ENCODE measurements around the gene SLC5A10. TPM values are rescaled to one million over a fixed set of nuclear protein-coding genes. Genes with fewer than 3 reads are reported as not detected.

SLC5A10 gene
- polyA plus RNA-seq, 1 of the 3 experiments (the other 2 are of a cell fraction) = not detected

GRCh38 chr17:19003543-19004420, 51.8 kb downstream of the SLC5A10 start:
- CTCF ChIA-PET = interaction anchor here (2.0 kb wide), 1 partner anchor 43 kb away, joined by 7 read pairs; no protein-coding TSS in a partner anchor
- H3K79me2 ChIP-seq (ENCODE audit: insufficient read depth) = peaks cover 47% of the 10 kb centered on the region; the same call in 1 of the 2 replicates
- TF ChIP-seq SIN3A (IDR thresholded peaks at IDR 0.05; ENCODE audit: borderline replicate concordance, low read depth, low read length) (no peak), NFIC (IDR thresholded peaks at IDR 0.05; ENCODE audit: borderline replicate concordance) (no peak), RAD21 (IDR thresholded peaks at IDR 0.05; ENCODE audit: low read length) (no peak), EZH2phosphoT487 (IDR thresholded peaks at IDR 0.05; ENCODE audit: borderline replicate concordance, low read depth) (no peak), GABPA (IDR thresholded peaks at IDR 0.05; ENCODE audit: low read depth) (no peak), REST (IDR thresholded peaks at IDR 0.05; ENCODE audit: low read depth, low read length) (no peak)

DNA sequence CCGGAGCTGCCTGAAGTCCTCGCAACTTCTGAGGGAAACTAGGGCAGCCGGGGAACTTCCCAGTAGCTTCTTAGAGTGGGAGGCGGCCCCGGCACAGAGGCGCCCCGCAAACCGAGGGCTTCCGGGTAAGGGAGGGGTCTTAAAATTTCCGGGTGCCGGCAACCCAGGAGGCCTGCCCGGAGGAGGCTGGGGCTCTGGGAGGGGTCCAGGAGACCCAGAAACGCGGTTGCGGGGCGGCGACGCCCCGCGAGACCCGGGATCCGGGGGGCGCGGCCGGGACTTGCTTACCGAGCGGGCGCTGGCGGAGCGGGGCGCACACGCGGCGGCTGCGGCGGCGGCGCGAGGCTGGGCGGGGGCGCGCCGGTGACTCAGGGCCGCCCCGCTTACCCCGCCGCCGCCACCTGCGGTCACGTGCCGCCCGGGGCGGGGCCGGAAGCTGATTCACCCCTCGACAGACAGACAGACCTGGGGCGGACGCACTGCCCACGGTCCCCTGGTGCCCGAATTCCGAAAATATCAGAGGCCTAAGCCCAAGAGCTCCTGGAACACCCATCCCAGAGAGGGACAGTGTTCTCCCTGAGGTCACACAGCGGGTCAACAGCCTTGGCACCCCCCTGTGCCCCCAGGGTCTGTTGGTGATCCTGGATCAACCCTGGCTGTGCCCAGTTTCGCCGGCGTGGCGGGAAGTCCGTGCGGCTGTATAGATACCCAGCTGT, 52.6 kb downstream of the SLC5A10 start, which contains the start of gene FAM83G:
Gene FAM83G (minus strand): TSS at position 344 of the 716 bp plus-strand sequence. CDS start 723 bp downstream, outside the sequence.
- Histone ChIP-seq H3K4me1 (ENCODE audit: control insufficient read depth in 1 of 2, insufficient read depth in 2 of 2, low read depth in 1 of 2, low read length in 1 of 2) (peaks cover 8 to 14% of the 10 kb centered on the region in 2 experiments; a peak in 2 of 4 replicates), H3K4me2 (peak within 1 kb of the TSS; percentile 79), H3F3A (replicated peaks; ENCODE audit: insufficient read depth) (peaks cover 15% of the 10 kb centered on the region), H3K9ac (peak within 1 kb of the TSS; percentile 80), H3K36me3 (replicated peaks in 1 of 2; ENCODE audit: control insufficient read depth in 1 of 2, insufficient read depth in 2 of 2, low read length in 1 of 2) (peaks cover 0 to 4% of the 10 kb centered on the region in 2 experiments), H3K27me3 (ENCODE audit: insufficient read depth) (no peaks in the 10 kb centered on the region), H3K4me3 (ENCODE audit: low read depth in 2 of 2, low read length in 1 of 2) (peak within 1 kb of the TSS; percentile 58 to 68), H2AFZ (ENCODE audit: low read depth) (peak within 1 kb of the TSS; percentile 65), H3K79me2 (ENCODE audit: insufficient read depth) (peaks cover 41% of the 10 kb centered on the region; the same call in 1 of the 2 replicates), H3K9me2 (no peaks in the 10 kb centered on the region), H3K27ac (ENCODE audit: low read depth in 2 of 2, low read length in 1 of 2) (peak within 1 kb of the TSS in 1 of 2 experiments; percentile 38; a peak in 1 of 4 replicates), H3K9me3 (no peaks in the 10 kb centered on the region), H4K20me1 (ENCODE audit: insufficient read depth) (no peaks in the 10 kb centered on the region)
- DNase-seq = peak; percentile 86
- ChIA-PET CTCF (interaction anchor here (0.6 to 2.0 kb wide), 2 partner anchors 44 to 187 kb away, joined by 3 to 7 read pairs; no protein-coding TSS in a partner anchor), POLR2A (no interaction called here)
- 21% methylated on average over 23 of the region's 67 CpGs for WGBS (ENCODE audit: low lambda C conversion rate)
- TF ChIP-seq EZH2phosphoT487 (IDR thresholded peaks at IDR 0.05; ENCODE audit: borderline replicate concordance, low read depth) = no peak
- no peak for TF ChIP-seq FOXM1 (IDR thresholded peaks at IDR 0.05; ENCODE audit: low read depth)
- TF ChIP-seq TEAD4 (IDR thresholded peaks at IDR 0.05; ENCODE audit: borderline replicate concordance, insufficient read depth) = no peak
- TF ChIP-seq, protein P1, sequence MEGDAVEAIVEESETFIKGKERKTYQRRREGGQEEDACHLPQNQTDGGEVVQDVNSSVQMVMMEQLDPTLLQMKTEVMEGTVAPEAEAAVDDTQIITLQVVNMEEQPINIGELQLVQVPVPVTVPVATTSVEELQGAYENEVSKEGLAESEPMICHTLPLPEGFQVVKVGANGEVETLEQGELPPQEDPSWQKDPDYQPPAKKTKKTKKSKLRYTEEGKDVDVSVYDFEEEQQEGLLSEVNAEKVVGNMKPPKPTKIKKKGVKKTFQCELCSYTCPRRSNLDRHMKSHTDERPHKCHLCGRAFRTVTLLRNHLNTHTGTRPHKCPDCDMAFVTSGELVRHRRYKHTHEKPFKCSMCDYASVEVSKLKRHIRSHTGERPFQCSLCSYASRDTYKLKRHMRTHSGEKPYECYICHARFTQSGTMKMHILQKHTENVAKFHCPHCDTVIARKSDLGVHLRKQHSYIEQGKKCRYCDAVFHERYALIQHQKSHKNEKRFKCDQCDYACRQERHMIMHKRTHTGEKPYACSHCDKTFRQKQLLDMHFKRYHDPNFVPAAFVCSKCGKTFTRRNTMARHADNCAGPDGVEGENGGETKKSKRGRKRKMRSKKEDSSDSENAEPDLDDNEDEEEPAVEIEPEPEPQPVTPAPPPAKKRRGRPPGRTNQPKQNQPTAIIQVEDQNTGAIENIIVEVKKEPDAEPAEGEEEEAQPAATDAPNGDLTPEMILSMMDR (IDR thresholded peaks at IDR 0.05) = no peak
- no peak for TF ChIP-seq RCOR1 (IDR thresholded peaks at IDR 0.05; ENCODE audit: low read length)
- no peak for TF ChIP-seq SIN3A (IDR thresholded peaks at IDR 0.05; ENCODE audit: borderline replicate concordance, low read depth, low read length)
- TF ChIP-seq ZBTB33 (IDR thresholded peaks at IDR 0.05; ENCODE audit: borderline replicate concordance, low read depth) = no peak
- no peak for TF ChIP-seq RXRA (IDR thresholded peaks at IDR 0.05; ENCODE audit: borderline replicate concordance, low read depth)
- no peak for TF ChIP-seq YY1 (IDR thresholded peaks at IDR 0.05; ENCODE audit: low read depth)
- TF ChIP-seq GATA2 (CRISPR knock-in tag; IDR thresholded peaks at IDR 0.05) = no peak

More at GRCh38 chr17:19003543-19004420, 51.8 kb downstream of the SLC5A10 start:
- POLR2A ChIA-PET = no interaction called here
- H4K20me1 ChIP-seq (ENCODE audit: insufficient read depth) = no peaks in the 10 kb centered on the region
- peak overlapping the region in 1 of 2 experiments; percentile 38; a peak in 1 of 4 replicates for H3K27ac ChIP-seq (ENCODE audit: low read depth in 2 of 2, low read length in 1 of 2)
- DNase-seq = peak; percentile 54
- peak overlapping the region; percentile 65; the same call in 1 of the 2 replicates for H2AFZ ChIP-seq (ENCODE audit: low read depth)
- peak overlapping the region; percentile 80 for H3K9ac ChIP-seq
- peak overlapping the region; percentile 79 for H3K4me2 ChIP-seq
- no peaks in the 10 kb centered on the region for H3K9me3 ChIP-seq
- WGBS (ENCODE audit: low lambda C conversion rate) = 75% methylated on average over 58 of the region's 73 CpGs
- peak overlapping the region; percentile 58 to 68 for H3K4me3 ChIP-seq (ENCODE audit: low read depth in 2 of 2, low read length in 1 of 2)
- no peaks in the 10 kb centered on the region for H3K27me3 ChIP-seq (ENCODE audit: insufficient read depth)
- H3K4me1 ChIP-seq (ENCODE audit: control insufficient read depth in 1 of 2, insufficient read depth in 2 of 2, low read depth in 1 of 2, low read length in 1 of 2) = peaks cover 8 to 14% of the 10 kb centered on the region in 2 experiments; a peak in 2 of 4 replicates
- H3F3A ChIP-seq (replicated peaks; ENCODE audit: insufficient read depth) = peaks cover 15% of the 10 kb centered on the region
- H3K36me3 ChIP-seq (replicated peaks in 1 of 2; ENCODE audit: control insufficient read depth in 1 of 2, insufficient read depth in 2 of 2, low read length in 1 of 2) = peaks cover 0 to 4% of the 10 kb centered on the region in 2 experiments
- H3K9me2 ChIP-seq = no peaks in the 10 kb centered on the region
